NOMO-1 treated with dmso at 0.1 percent for 144 hours (cell line): ENCODE data around the gene EIF2AK3.
"Not testable (repeated sequence)": the region's sequence is repeated elsewhere in the genome, so short reads cannot be mapped to it uniquely, and the experiment has no call there.

Experiments used
- DNase-seq: peaks from one replicate; lab custom pipeline; 2025; ENCODE audit not compliant: unreplicated experiment; lab: John Stamatoyannopoulos, UW

EIF2AK3 gene

GRCh38 chr2:88599527-88599926 lies 27.7 kb downstream of the EIF2AK3 start:
- no peak for DNase-seq

GRCh38 chr2:88597168-88597567 lies 30.1 kb downstream of the EIF2AK3 start:
- DNase-seq: no peak

- DNase-seq: no peak
Observed at GRCh38 chr2:88596141-88596830, 31.0 kb downstream of the EIF2AK3 start.

GRCh38 chr2:88591698-88592097 lies 35.6 kb downstream of the EIF2AK3 start:
- no peak for DNase-seq

- peak; percentile 33 for DNase-seq
Observed at GRCh38 chr2:88590998-88591613, 36.2 kb downstream of the EIF2AK3 start.

DNA sequence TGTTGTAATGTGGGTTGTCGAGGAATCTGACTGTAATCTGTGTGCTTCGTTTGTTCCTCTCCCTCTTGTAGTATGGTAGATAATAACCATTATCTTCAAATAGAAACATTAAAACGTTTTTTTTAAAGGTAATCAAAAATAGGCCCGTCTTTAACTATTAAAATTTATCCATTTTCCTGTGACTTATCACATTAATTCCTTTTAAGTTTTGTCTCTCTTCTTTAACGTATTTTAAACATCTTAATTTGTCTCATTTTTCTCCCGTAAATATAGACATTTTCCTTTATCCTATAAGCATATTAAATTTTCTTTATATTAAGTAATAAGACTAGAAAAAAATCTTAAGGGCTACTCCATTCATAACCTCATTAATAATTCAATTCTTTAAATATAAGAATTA lies 41.3 kb downstream of the EIF2AK3 start:
- no peak for DNase-seq

GRCh38 chr2:88582030-88582429 lies 45.2 kb downstream of the EIF2AK3 start:
- no peak for DNase-seq

- no peak for DNase-seq
Observed at GRCh38 chr2:88580088-88580487, 47.2 kb downstream of the EIF2AK3 start.

GRCh38 chr2:88575630-88576029 lies 51.6 kb downstream of the EIF2AK3 start:
- DNase-seq: no peak

GRCh38 chr2:88575051-88575450 lies 52.2 kb downstream of the EIF2AK3 start:
- DNase-seq: no peak

DNA sequence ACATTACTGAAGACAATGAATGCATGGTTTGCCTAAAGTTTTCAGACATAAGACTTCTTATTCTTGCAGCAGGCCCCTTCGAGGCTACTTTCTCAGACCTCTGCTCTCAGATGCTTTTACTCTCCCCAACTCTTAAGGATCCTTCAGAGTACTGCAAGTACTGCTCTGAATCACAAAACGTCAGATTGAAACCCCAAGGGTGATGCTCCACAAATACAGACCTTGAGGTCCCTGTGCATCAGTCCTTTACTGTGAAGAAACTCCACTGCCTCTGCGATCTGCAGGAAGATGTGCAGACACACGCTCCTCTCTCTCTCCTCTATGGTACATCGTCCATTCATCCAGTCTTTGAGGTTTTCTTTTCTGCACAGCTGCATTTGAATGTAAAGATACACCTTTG lies 52.8 kb downstream of the EIF2AK3 start:
- no peak for DNase-seq

GRCh38 chr2:88568179-88568578 lies 59.1 kb downstream of the EIF2AK3 start:
- DNase-seq: no peak

DNA sequence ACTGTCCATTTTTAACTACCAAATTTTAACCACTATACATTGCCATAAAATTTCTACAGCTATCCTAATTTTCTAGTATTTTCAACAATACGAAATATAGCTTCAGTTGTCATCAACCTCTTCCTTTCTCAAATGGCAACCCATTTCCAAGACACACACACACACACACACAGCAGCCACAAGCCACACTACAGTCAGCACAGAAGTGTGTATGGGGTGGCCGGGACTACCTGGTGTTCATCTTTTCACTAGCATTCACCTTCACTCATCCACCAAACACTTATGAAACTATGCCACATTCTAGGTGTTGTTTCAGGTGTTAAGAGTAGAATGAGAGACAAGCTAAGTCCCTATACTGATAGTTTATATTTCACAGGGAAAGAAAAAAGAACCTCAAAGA lies 62.9 kb downstream of the EIF2AK3 start:
- no peak for DNase-seq

GRCh38 chr2:88563129-88563528 lies 64.1 kb downstream of the EIF2AK3 start:
- DNase-seq: no peak

- no peak for DNase-seq
Observed at GRCh38 chr2:88561646-88562388, 65.4 kb downstream of the EIF2AK3 start.

DNA sequence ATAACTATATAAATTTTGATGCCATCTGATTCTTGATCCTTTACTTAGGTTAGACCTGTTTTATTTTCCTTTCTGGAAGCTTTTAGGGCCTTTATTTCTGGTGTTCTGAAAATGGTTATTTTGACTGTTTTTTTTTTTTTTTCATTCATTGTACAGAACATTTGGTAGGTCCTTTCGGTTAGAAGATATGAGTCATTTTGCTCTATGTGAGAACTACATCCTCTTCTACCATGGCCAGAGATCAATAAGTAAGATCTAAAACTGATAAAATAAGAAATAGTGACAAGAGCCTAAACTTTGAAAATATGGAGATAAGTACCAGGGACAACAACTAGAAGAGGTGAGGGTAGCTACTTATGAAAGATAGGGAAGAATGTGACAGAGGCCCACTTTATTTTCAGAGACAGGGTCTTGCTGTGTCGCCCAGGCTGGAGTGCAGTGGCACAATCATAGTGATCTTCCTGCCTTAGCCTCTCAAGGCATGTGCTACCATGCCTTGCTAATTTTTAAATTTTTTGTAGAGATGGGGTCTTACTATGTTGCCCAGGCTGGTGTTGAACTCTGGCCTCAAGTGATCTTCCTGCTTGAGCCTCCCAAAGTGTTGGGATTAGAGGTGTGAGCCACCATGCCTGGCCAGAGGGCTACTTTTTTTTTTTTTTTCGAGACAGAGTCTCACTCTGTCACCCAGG lies 66.5 kb downstream of the EIF2AK3 start:
- DNase-seq: no peak

GRCh38 chr2:88557290-88557689 lies 70.0 kb downstream of the EIF2AK3 start:
- no peak for DNase-seq

GRCh38 chr2:88556026-88556425 lies 71.2 kb downstream of the EIF2AK3 start:
- DNase-seq: no peak

DNA sequence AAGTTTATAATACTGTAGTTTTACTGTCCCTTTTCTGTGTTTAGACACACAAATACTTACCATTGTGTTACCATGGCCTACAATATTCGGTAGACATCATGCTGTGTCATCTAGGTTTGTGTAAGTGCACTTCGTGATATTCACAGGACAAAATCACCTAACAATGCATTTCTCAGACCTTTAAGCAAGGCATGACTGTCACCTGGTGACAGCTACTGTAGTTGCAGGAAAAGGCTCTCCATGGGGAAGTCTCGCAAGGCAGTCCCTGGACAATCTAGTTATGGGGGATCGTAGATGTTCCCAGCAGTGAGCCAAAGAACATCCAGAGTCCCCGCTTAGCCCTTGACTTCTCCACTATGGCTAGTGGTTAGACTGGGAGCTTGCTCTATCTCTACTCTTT lies 73.1 kb downstream of the EIF2AK3 start:
- no peak for DNase-seq

DNA sequence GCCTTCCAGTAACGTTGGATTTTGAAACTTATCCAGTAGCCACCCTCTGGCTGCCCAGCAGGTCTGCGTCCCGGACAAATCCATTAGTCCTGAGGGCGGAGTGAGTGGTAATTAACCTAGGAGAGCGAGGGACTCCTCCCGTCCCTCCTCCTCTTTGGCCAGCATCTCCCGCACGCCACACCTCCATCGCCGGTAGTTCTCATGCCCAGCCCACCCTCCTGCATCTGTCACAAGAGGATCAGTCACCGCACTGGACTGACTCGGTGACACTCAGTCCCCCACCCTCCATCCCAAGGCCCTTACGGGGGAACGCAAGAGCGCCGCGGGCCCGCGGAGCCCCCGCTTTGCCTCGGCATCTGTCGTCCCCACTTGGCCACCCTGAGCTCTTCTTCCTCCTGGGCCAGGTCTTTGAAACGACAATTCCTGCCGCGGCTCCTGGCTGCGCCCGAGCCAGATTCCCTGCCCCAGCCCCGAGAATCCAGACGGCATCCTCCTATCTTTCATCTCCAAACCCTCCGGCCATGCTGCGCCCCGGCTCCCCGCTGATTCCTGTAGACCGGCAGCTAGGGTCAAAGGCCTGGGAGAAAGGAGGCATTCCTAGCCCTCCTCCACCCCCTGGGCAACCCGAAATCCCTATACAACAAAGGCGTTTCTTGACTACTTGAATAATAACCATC lies 77.5 kb downstream of the EIF2AK3 start:
- DNase-seq: no peak

DNA sequence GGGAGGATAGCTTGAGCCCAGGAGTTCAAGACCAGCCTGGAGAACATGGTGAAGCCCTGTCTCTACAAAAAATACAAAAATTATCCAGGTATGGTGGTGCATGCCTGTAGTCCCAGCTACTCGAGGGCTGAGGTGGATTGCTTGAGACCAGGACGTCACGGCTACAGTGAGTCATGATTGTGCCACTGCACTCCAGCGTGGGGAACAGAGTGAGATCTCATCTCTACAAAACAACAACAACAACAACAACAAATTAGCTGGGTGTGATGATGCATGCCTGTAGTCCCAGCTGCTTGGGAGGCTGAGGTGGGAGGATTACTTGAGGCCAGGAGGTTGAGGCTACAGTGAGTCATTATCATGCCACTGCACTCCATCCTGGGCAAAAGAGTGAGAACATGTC lies 81.0 kb downstream of the EIF2AK3 start:
- DNase-seq: not testable (repeated sequence)
